Myocyte (in vitro differentiated cells): ENCODE data around the gene DEDD2. TPM values are rescaled to one million over a fixed set of nuclear protein-coding genes. Genes with fewer than 3 reads are reported as not detected.
"Not testable (repeated sequence)": the region's sequence is repeated elsewhere in the genome, so short reads cannot be mapped to it uniquely, and the experiment has no call there.

ENCODE experiments used
- DNase-seq: peaks from one replicate; pipeline ENCODE4 v3.0.0-alpha.2; 2012; ENCODE audit warnings: low read depth
- polyA plus RNA-seq: library from polyadenylated mRNA; unstranded; fragments of >200 nt; gene quantifications from one replicate; pipeline ENCODE4 v1.2.1, GENCODE V29; 2012; ENCODE audit warnings: missing spikeins
- total RNA-seq: library from RNA; depleted of rRNA; stranded (reverse); fragments of >200 nt; gene quantifications from 2 replicates; pipeline ENCODE4 v1.2.3, GENCODE V29; 2014

Gene DEDD2
- 26.3 and 34.5 TPM in 2 replicates for total RNA-seq
- polyA plus RNA-seq: 20.1 TPM

GRCh38 chr19:42217520-42218437 is at the start of gene DEDD2:
Gene DEDD2 (minus strand): TSS chr19:42217677. CDS start chr19:42217007, 670 bp downstream.
- DNase-seq: peak; percentile 96

- not testable (repeated sequence) for DNase-seq
Observed at GRCh38 chr19:42266928-42267603, 49.6 kb upstream of the DEDD2 start.

GRCh38 chr19:42266105-42266504 is 48.6 kb upstream of the DEDD2 start:
- DNase-seq: not testable (repeated sequence)

GRCh38 chr19:42261763-42262162 is 44.3 kb upstream of the DEDD2 start:
- no peak for DNase-seq

- not testable (repeated sequence) for DNase-seq
Observed at GRCh38 chr19:42257842-42258241, 40.4 kb upstream of the DEDD2 start.

- peak; percentile 53 for DNase-seq
Observed at GRCh38 chr19:42255766-42256745, 38.6 kb upstream of the DEDD2 start.

GRCh38 chr19:42254850-42255765 is 37.6 kb upstream of the DEDD2 start, which contains the start of gene ERF:
Gene ERF (minus strand): TSS chr19:42255128. CDS start chr19:42254999, 129 bp downstream.
- DNase-seq: peak; percentile 91

GRCh38 chr19:42254089-42254849 is 36.8 kb upstream of the DEDD2 start:
- DNase-seq: peak; percentile 53

- DNase-seq: peak; percentile 47
Observed at GRCh38 chr19:42253245-42254088, 36.0 kb upstream of the DEDD2 start.

- DNase-seq: peak; percentile 63
Observed at GRCh38 chr19:42252365-42253244, 35.1 kb upstream of the DEDD2 start.

GRCh38 chr19:42251572-42252358 is 34.3 kb upstream of the DEDD2 start:
- no peak for DNase-seq

- no peak for DNase-seq
Observed at GRCh38 chr19:42250666-42251531, 33.4 kb upstream of the DEDD2 start.

GRCh38 chr19:42250183-42250665 is 32.7 kb upstream of the DEDD2 start:
- DNase-seq: no peak

GRCh38 chr19:42249769-42250168 is 32.3 kb upstream of the DEDD2 start:
- no peak for DNase-seq

- DNase-seq: no peak
Observed at GRCh38 chr19:42249149-42249750, 31.8 kb upstream of the DEDD2 start.
